ENCODE measurements around the gene XK.
"Not testable (repeated sequence)": the region's sequence is repeated elsewhere in the genome, so short reads cannot be mapped to it uniquely, and the experiment has no call there.

The XK gene

DNA sequence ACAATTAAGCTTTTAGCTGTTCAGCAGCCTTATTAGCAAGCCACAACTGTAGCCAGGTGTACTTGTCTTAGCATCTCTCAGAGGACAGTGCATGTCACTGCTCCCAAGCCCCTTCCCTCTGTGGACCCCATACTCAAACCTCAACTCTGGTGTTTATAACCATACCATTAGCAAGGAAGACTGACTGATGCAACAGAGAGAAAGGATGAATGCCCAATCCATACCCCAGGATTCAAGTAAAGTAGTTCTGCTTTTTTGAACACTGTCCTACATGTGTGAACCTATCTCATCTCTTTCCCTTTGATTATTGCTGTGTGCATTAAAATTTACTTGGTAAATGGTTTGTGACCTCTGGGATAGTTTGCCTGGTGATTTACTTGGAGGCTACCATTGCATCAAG lies 71.5 kb downstream of the XK start:
- DNase-seq, result no peak

DNA sequence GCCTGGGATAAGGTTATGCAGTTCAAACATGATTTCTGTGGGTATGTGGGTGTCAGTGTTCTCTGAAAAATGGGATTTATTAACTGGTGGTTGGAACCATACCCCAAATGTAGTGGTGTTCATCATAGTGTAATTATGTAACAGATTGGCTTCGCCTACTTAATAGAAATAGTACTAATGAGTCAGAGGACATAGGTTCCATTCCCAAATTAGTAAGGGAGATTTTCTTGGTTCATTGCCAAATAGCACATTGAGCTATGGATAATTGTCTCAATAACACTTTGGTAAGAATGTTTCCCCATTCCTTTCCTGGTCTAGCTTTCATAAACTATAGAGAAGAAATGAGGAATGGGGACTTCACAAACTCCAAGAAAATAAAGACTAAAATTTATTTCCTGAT lies 73.8 kb downstream of the XK start:
- no peak for DNase-seq

DNA sequence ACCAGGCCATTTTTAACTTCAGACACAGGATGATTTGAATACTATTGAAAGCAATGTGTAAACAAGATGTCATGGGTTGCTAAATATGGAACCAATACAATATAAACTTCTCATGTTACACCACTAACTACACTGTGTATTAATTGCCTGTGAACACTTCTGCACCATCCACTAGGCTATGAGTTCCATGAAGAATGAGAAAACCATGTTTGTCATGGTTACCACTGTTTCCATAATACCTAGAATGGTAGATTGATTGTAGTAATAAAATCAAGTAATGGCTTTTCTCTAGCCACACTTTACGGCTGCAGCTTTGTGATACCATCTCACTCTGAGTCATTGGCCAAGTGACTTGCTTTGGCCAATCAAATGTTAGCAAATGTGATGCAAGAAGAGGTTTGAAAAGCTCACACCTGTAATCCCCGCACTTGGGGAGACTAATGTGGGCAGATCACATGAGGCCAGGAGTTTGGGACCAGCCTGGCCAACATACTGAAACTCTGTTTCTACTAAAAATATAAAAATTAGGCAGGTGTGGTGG lies 74.4 kb downstream of the XK start:
- DNase-seq, result no peak

DNA sequence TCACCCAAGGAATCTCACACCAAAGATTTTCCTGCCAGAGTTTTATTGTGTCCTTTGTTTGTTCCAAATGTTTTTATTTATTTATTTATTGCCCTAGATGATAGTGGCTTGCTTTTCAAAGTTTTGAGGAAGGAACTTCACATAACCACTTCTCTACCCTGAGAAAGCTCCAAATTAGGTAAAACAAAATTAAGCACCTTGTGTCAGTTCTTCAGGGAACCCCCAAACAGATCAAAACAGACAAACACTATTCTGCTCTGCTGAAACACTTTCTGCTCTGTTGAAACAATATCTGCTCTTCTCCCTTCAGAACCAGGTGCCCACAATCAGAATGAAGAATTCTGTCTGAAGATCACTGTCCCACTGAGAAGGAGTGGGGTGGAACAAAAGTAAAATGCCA lies 77.8 kb downstream of the XK start:
- DNase-seq, result no peak

DNA sequence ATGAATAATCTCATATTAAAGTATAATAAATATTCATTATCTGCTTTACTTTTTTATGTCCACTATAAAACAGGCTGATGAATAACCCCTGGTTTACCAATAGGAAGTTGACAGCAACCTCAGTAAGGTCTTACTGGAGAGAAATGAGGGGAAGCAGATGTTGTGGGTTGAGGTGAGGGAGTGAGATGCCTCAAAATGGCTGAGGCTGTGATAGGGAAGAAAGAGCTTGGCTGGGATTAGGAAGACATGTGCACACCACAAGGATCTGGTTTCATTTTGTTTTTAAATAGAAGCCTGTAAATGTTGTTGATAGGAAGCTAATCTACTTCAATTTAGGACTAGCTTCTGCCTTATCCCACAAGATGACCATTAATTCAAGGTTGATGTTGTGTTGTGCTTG lies 79.9 kb downstream of the XK start:
- no peak for DNase-seq

DNA sequence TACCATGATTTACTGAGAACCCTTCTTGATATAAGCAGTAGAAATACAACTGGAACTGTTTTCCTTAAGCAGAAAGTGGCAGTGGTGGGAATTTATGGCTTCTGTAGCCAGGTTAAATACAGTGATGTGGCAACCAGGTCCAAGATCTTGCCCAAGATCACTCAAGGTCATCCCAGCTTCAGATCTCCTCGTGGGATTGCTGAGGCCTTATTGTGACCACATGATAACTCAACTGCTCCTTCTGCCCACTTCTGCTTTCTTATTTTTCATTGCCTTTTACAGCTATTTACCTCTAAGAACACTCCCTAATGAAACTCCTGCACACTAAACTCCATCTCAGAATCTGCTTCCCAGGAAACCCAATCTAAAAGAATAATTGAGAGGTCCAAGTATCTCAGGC lies 81.8 kb downstream of the XK start:
- DNase-seq, result no peak

DNA sequence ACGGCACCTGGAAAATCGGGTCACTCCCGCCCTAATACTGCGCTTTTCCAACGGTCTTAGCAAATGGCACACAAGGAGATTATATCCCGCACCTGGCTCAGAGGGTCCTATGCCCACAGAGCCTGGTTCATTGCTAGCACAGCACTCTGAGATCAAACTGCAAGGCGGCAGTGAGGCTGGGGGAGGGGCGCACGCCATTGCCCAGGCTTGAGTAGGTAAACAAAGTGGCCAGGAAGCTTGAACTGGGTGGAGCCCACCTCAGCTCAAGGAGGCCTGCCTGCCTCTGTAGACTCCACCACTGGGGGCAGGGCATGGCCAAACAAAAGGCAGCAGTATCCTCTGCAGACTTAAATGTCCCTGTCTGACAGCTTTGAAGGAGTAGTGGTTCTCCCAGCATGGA lies 83.3 kb downstream of the XK start:
- DNase-seq, result not testable (repeated sequence)

DNA sequence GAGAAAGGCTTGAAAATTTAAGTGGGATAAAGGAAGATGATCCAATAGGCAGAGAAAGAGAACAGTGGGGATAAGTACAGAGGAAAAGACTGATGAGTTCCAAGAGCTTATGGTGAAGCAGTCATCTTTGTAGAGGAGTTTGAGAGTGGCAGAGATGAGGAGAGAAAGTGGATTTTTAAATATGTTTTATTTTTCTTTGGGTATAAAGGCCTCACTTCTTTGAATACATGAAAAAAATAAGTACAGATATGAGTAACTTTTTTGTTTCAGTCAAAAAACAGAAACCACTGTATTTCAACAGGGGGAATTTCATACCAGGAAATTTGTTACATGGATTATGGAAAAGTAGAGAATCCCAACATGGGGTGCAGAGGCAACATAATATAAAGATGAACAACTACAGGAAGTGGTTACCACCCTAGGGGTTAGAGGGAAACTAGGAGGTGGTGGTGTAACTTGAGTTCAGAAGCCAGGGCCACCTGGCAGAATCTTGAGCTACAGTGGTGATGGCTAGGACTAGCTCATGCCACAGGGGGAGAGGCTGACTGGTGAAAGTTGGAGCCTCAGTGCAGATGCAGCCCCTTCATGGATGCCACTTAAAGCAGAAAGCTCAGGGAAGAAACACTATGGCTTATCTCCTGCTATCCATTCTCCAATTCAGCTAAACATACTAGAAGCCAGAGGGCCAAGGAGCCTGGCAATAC lies 90.8 kb downstream of the XK start:
- no peak for DNase-seq

DNA sequence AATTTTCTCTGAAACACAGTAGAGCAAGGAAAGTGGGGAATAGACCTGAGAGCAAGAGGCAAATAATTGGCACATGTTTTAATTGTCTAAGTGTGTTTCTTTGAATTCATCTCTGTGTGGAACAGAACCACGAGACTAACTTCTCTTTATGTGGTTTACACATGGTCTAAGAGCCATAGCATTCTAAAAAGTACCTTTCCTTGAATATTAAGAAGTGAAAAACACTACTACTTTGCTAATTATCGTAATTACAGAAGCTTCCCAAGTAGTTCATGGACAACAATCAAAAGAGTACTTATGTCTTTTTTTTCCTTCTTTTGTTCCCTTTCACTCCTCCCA lies 91.4 kb downstream of the XK start:
- DNase-seq, result no peak

DNA sequence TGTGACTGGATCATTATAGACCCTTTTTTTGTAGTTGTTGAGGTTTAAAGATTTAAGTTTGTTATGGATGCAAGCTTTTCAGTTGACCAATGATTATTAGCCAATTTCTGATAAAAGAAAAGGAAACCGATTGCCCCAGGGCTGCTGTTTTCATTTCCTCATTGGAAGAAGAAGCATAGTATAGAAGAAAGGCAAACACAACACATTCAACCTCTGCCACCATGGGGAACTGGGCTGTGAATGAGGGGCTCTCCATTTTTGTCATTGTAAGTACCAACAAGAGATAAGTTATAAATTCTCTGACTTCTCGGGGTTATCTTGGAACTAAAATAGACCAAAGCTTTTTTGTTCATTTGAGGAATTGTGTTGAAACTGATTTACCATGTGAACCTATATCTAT lies 94.3 kb downstream of the XK start, which contains the start of gene CYBB:
TSS of gene CYBB (plus strand) at position 203 of the 400 bp plus-strand sequence. CDS start at position 222, 19 bp downstream.
- no peak for DNase-seq

DNA sequence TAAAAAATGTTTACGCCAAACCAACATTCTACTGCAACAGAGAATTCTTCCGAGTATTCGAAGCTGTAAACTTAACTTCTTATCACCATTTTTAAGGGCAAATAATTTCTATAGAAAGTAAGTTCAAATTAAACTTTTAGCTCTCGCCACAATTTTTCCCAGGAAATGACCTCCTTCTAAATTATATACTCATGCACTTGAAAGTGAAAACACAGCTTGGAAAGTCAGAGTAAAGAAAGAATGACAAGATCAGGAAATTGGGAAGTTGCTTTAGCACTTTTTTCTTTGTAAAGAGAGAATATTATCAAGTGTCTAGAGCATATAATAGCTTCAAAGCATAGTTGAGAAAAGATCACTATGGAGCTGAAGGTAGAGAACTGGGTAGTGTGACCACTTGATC lies 95.5 kb downstream of the XK start:
- no peak for DNase-seq
